HG03025 (cell line): ENCODE data around the gene FABP1.

Experiments used
- ATAC-seq: cut with Tn5 transposase; IDR thresholded peaks from one replicate; pipeline ENCODE4 v1.9.1; 2021; ENCODE audit warnings: mild to moderate bottlenecking, moderate library complexity; ENCODE audit not compliant: unreplicated experiment, low FRiP score

Gene FABP1

DNA sequence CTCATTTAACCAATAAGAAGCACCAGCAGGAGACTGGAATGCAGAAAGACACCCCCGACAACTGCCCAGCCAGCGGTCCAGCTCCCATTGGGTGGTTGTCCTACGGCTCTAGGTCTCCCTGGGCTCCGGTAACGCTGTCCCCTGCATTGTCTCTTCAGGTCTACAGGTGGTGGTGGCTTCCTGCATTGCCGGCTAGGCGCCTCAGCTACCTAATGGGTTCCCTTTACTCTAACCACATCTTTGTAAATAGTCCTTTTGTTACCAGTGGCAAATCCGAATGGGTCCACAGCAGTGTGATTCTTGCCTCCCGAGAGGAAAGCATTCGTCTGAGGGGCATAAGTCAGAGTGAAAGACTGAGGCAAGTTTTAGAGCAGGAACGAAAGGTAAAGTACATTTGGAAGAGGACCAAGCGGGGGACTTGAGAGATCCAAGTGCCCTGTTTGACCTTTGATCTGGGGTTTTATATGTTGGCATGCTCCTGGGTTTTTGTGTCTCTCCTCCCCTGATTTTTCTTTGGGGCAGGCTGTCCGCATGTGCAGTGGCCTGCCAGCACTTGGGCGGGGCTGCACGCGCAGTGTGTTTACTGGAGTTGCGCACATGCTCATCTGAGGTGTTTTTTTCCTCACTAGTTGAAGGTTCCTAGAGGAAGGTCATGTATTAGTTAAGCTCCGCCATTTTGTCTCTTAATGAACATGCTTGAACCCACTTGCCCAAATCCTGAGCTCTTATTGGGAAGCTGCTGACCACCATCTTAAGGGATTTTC lies 11.0 kb downstream of the FABP1 start:
- ATAC-seq = no peak

DNA sequence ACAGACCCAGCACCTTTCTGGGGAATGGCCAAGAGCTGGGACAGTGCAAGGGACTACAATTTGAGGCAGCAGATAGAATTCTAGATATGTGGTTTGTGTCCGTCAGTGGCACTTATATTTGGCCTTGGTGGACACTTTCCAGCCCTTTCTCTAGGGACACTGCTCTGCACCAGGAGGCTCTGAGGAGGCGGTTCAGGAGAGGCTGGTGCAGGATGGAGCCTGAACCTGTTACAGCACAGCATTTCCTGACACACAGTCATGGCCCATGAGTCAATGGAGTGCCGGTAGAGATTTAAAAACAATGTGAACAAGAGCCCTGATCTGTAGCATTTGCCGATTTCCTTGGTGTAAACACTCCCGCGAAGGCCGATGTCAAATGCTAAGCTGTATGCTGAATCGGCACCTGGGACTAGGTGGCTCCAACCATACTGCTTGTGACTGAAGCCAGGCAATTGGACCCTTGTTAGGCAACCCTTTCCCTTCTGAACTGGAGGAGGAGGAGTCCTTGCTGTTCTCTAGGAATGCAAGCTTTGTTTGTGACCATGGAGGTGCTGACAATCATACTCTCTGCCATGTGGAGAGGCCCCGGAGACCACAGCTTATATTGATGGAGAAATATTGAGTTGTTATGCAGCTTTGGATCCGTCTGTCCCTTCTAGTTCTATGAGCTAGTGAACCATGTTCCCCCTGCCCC lies 11.9 kb downstream of the FABP1 start:
- ATAC-seq = no peak

DNA sequence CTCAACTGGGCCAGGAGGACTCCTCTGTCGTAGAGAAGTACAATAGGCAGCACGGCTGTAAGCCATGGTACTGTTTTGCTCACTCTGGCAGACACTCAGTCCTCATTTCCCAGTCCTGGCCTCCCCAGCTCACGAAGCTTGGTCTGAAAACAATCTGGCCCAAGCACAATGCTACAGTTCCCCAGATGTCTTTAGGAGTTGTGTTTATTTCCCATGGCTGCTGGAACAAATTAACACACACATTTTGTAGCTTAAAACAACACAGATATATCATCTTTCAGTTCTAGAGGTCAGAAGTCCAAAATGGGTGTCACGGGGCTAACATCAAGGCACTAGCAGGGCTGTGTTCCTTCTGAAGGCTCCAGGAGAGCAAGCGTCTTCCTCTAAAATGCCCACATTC lies 13.0 kb downstream of the FABP1 start:
- ATAC-seq = no peak

DNA sequence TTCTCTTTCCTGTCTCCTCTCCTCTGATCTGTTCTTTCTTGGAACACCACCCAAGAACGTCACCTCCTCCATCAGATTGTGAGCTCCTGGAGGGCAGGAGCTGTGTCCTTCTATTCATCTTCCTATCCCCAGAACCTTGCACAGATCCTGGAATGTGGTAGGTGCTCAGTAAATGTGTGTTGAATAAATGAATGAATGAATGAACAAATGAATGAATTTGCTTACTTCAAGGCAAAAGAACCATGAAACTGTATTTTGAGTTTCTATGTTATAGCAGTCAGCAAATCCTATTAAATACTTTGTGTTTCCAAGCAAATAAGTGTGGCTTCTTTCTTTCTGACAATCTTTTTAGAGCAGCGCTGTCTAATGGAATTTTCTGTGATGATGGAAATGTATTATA lies 14.8 kb downstream of the FABP1 start:
- ATAC-seq = no peak

DNA sequence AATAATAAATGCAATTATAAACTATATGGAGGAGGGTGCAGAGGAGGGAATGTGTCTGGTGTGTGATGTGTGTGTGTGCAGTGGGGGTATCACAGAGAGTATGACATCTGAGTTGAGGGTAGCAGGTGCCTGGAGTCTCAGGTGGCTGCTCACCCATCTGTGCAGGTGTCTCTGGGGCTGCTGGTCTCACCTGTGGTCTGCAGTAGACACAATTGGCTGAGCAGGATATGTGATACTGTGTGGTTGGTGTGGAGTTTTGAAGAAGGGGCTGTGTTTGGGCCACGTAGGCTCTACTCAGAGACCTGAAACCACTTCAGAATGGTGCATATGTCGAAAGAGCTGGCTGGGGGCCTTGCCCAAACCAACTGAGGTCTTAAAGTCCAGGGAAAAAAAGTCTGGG lies 17.0 kb downstream of the FABP1 start:
- no peak for ATAC-seq

DNA sequence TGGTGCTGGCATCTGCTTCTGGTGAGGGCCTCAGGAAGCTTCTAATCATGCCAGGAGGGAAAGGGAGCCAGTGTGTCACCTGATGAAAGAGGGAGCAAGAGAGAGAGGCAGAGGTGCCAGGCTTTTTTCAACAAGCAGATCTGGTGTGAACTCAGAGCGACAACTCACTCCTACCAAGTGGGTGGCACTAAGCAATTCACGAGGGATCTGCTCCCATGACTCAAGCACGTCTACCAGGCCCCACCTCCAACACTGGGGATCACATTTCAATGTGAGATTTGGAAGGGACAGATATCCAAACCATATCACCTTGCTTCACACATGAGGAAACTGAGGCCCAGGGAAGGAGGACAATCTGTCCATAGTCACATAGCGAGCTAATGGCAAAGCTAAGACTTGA lies 19.1 kb downstream of the FABP1 start:
- ATAC-seq = no peak

DNA sequence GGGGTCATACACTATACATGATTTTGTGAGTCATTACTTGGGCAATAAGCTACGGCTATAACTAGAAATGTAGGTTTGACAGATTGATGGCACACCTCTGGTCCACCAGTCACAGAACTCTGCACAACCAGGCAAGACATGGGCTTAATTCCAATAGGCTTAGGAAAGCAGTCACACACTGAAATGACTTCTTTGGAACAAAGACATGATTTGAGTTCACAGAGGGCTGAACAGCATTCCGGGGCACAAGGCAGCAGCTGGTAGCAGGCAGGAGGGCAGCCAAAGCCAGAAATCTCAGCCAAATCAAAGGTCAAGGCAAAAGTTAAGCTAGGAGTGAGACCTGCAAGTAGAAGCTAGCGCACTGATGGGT lies 27.4 kb downstream of the FABP1 start:
- no peak for ATAC-seq

DNA sequence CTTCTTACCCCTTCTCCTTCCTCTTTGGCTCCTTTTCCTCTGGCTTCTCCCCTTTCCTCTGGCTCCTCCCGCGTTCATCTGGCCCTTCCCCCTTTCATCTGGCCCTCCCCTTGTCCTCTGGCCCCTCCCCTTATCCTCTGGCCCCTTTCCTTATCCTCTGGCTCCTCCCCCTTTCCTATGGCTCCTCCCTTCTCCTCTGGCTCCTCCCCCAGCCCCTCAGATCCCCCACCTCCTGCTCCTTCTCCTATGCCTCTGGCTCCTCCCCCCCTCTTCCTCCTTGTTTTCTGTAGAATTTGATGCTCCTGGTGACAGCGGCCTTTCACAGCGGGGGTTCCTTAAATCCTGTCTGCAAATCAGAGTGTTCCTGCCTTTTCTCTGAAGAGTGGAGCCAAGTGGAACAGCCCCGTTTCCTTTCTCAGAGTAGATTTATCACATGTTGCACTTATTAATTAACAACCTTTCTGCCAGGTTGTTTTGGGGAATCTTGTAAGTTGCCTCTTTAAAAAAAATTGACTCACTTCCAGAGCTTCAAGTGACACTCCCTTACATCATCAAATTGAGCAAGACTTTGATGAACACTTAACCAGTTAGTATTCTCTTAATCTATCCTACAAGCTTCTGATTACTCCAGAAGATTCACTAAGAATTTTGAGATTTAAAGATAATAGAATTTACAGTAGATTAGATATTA lies 27.9 kb downstream of the FABP1 start:
- no peak for ATAC-seq

DNA sequence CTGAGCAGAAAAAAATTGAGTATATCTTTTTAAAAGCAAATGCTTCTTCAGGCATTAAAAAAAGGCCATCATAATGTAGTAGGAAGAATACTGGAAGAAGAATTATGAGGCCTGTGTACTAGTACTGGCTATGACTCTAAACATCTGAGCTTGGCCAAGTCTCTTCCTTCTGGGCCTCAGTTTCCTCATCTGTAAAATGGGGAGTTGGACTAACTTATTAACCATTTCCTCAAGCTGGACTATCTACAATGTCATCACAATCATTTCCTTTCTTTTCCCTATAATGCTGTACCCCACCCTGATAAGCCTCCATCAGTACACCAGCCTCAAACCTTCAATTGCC lies 29.3 kb downstream of the FABP1 start:
- ATAC-seq = no peak

DNA sequence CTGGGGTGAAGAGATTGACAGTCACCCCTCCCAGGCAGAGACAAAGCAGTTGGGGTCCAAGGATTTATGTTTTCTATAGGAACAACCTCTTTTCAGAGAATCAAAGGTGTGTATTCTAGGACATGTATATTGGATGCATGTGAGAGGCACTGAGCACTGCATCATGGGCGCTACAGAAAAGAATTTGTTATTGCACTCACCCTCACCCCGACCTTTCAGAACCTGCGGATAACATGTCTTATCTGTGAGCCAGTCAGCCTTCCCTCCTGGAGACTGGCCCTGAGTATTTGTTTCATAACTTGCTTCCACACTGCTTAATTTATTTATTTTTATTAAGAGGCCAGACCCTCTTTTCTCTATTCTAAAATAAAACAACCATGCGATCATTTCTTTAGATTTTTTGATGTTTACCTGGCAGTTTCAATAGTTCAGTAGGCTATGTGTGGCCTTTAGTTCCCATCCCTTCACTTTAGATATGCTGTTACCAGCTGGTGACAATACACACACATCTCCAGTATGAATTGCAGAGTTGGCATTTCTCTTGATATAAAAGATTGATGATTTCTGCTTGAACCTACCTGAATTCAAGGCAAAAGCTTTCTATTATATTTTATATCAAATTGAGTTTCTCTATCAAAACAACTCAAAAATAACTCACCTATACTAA lies 29.8 kb downstream of the FABP1 start:
- no peak for ATAC-seq

DNA sequence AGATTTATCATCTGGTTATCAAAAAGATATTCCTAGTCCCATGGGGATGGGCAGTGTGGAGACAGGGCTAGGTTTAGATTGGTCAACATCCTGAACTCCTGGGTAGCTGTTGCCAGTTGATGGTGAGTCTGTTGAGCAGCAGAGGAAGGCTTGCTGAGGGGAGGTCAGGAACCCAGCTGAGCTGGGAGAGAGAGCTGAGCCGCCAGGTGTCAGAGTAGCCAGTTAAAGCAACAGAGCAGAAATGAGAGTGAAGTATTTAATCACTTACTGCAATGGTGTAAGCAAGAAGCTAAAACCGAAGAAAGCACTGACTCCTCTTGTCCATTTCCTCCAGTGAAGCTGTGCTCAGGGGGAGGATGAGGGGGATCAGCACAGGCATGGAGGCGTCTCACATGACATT lies 30.7 kb downstream of the FABP1 start:
- no peak for ATAC-seq

DNA sequence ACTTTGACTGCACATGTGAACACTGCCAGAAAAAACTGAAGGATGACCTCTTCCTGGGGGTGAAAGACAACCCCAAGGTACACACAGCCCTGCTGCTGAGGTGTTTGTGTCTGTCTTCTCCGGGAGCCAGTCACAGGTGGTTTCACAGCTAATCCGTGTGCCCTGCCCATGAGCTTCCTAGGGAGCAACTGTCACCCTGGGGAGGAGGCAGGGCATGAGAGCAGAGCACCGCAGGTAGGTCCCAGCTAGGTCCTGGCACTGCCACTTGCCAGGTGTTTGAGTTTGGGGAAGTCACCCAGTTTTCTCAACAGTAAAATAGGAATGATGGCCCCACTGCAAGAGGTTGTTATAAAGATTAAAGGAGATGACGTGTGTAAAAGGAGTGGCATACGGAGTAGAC lies 31.2 kb downstream of the FABP1 start:
- no peak for ATAC-seq

DNA sequence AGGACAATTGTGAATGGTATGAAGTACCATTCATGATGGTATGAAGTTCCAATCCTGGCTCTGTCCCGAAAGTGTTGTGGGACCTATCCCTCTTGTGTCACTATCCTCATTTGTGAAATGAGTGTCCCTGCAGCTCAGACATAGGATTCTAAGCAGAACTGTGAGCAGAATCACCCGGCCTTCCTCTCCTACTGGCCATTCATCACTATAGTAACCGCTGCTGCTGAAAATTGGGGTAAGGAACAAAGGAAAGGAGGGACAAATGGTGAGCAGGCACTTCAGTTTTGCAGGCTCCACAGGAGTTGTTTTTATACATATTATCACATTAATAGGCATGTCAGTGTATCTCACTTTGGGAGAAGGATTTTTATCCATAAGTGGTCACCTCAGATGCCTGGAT lies 32.8 kb downstream of the FABP1 start:
- ATAC-seq = no peak

DNA sequence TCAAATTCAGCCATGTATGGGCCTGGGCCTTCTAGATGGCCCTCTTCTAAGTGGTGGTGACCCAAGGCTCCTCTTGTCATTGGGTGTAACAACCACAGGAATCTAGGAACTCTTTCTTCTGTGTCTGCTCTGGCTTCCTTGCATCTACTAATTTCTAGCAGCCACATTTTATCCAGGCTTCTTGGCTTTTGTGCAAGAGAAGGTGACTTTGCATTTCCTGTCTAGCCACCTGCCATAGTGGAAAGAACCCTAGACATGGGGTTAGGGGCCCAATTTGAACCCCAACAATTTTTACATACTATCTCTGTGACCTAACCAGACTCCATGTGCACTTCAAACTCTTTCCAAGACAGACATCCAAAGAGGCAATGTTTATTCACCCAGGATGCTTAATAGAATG lies 35.1 kb downstream of the FABP1 start:
- ATAC-seq = no peak

DNA sequence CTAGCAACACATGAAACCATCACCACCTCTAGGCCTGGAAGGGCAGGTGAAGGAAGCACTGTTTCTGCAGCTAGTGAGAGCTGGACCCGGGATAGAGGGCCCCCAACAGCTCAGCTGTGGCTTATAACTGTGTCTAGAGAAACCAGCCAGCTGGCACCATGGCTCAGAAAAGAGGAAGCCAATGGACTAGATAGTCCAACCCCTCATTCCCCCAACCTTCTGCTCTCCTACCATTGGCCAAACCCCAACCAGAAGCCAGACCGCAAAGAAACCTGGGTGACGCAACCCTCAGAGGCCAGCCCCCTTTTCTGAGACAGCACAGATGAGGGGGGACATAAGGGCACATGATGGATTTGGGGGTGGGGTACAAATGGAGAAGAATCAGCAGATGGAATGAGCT lies 35.9 kb downstream of the FABP1 start:
- ATAC-seq = no peak

DNA sequence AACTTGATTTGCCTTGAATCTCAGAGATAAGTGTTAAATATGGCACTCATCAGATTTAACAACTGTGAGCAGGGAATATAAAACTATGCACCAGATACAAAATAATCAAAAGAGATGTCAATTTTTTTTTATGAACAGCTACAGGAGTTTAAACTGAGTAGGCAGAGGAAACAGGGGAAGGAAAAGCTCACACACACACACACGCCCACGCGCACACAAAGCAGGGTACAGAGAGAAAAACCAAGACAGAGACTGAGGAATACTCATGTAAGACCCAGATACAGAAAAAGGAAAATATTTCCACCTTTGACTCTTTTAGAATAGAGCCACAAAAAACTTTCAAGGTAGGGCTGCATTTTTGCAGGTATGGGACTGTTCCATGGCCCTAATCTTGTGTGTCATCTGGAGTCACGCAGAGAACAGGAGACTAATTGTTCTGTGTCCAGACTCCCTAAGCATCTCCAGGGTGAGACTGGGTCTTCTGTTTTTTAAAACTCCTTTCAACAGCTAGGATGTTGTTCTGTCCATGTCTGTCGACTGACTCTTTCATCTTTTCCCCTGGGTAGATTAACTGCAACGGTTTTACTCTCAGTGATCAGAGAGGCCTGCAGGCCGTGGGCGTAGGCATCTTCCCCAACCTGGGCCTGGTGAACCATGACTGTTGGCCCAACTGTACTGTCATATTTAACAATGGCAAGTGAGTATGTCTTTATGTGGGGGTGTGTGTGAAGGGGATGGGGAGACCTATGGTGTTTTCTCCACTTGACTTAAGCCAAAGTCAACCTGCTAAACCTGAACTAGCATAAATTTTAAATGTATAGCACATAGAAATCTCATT lies 37.2 kb downstream of the FABP1 start:
- ATAC-seq = no peak

DNA sequence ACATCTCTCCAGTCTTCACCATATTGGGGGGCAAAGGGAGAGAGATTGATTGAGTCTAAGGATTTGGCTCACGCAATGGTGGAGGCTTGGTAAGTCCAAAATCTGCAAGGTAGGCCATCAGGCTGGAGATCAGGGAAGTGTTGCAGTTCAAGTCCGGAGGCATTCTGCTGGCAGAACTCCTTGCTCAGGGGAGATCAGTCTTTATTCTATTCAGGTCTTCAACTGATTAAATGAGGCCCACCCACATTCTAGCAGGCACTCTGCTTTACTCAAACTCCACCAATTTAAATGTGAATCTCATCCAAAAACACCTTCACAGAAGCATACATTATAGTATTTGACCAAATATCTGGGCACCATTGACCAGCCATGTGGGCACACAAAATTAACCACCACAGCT lies 38.9 kb downstream of the FABP1 start:
- ATAC-seq = no peak

DNA sequence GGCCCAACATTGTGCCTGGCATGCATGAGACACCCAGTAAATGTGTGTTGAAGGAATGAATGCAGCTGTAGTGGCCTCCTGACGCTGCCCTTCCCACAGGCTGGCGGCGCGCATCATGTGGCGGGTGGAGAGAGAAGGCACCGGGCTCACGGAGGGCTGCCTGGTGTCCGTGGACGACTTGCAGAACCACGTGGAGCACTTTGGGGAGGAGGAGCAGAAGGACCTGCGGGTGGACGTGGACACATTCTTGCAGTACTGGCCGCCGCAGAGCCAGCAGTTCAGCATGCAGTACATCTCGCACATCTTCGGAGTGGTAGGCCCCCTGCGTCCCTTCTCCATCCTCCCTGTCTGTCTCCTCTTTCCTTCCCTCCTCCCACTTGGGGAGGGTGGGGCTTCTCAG lies 40.1 kb downstream of the FABP1 start:
- ATAC-seq = no peak

DNA sequence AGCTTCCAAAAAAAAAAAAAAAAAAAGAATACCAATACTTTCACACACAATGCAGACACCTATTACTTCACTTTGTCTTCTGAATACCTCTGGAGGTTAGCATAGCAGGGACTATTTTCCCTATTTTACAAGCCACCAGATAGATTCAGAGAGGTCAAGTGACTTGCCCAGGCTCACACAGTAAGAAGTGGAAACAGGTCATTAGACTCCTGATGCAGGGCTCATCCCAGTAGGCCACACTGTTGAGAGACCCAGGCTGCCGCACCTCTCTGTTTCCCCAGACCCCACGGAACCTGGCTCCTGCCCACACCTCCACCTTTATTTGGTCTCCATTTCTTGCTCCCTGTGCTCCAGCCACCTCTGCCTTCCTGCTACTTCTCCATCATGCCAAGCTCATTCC lies 40.8 kb downstream of the FABP1 start:
- ATAC-seq = no peak

DNA sequence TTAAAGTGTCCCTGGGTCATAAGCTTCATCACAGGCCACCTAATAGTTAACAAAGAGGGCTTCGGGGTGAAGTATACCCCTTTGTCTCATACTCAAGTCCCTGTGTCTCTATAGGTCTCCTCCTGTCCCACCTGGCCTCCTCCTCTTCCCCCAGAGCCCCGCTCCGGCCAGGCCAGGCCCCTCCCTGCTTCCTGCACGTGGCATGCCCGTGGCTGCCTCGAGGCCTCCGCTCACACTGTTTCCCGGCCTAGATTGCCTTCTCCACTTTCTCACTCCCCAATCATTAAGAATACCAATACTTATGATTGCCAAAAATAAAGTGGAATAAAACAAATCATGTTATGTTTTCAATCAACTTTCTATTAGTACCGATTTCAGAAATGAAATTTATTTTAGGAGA lies 41.5 kb downstream of the FABP1 start:
- ATAC-seq = no peak

DNA sequence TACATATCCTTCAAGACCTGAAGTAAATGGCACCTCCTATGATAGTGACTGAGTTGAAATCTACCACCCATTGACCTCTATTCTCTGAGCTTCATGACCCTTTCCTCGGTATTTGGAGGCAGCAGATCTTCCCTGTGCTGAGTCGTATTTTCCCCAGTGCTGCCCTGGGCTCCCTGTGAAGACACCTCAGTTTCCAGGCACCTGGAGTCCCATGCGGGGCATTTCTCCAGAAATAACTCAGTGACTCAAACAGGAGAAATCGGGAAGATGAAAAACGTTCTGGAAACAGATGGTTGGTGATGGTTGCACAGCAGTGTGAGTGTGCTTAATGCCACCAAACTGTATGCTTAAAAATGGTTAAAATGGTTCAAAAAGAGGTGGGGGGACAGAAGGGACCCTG lies 42.3 kb downstream of the FABP1 start:
- no peak for ATAC-seq
